SK-N-MC (cell line): ENCODE data around the gene HOXD4.

Source experiments
- DNase-seq: peaks from one replicate; pipeline ENCODE4 v3.0.0-alpha.2; 2011; ENCODE audit warnings: low read depth, low spot score
- H3K27ac ChIP-seq: fragments of 200-600 bp; sonication (generic); 2 replicates; pipeline ENCODE4 v1.5.1; 2016; ENCODE audit warnings: mixed run types
- H3K36me3 ChIP-seq: fragments of 200-600 bp; sonication (generic); 2 replicates; pipeline ENCODE4 v1.6.1; 2017; ENCODE audit warnings: antibody characterized with exemption, low read length, mixed read lengths; ENCODE audit not compliant: insufficient read depth
- H3K4me3 ChIP-seq: fragments of 200-600 bp; sonication (generic); 2 replicates; pipeline ENCODE4 v1.5.1; 2016
- H3K9ac ChIP-seq: fragments of 200-600 bp; sonication (generic); 2 replicates; pipeline ENCODE4 v1.8.0; 2017; ENCODE audit warnings: mixed run types, mixed read lengths; ENCODE audit not compliant: insufficient read length
- H3K9me3 ChIP-seq: fragments of 200-600 bp; sonication (generic); 2 replicates; pipeline ENCODE4 v1.6.1; 2017; ENCODE audit warnings: low read depth, mild to moderate bottlenecking, antibody characterized with exemption, low read length, moderate library complexity, mixed read lengths
- EZH2 ChIP-seq: fragments of 200-600 bp; sonication (generic); IDR thresholded peaks from one replicate; pipeline ENCODE4 v1.6.1; 2017; ENCODE audit warnings: antibody characterized with exemption
- FOXP2 ChIP-seq: optimal IDR thresholded peaks from 2 replicates; pipeline ENCODE3; 2011; ENCODE audit warnings: mild to moderate bottlenecking, moderate library complexity; ENCODE audit not compliant: insufficient read depth; ENCODE audit errors: extremely low read length, control extremely low read depth
- POLR2AphosphoS5 ChIP-seq: IDR thresholded peaks from 2 replicates; pipeline ENCODE4 v1.6.1; 2012; ENCODE audit warnings: mild to moderate bottlenecking, low read depth, low read length, borderline replicate concordance

HOXD4 gene

GRCh38 chr2:176178757-176179295, 27.5 kb downstream of the HOXD4 start:
- H3K4me3 ChIP-seq = no peak overlapping the region
- TF ChIP-seq FOXP2 = no peak
- no peak for TF ChIP-seq EZH2
- no peak for TF ChIP-seq POLR2AphosphoS5
- H3K36me3 ChIP-seq = no peaks in the 10 kb centered on the region
- H3K9me3 ChIP-seq = no peaks in the 10 kb centered on the region
- no peak overlapping the region for H3K27ac ChIP-seq
- no peak for DNase-seq
- H3K9ac ChIP-seq = no peak overlapping the region

GRCh38 chr2:176181551-176181950, 30.2 kb downstream of the HOXD4 start:
- Histone ChIP-seq H3K36me3 (no peaks in the 10 kb centered on the region), H3K9me3 (no peaks in the 10 kb centered on the region), H3K27ac (no peak overlapping the region), H3K4me3 (no peak overlapping the region), H3K9ac (no peak overlapping the region)
- DNase-seq = no peak
- TF ChIP-seq POLR2AphosphoS5 (no peak), EZH2 (no peak), FOXP2 (no peak)

GRCh38 chr2:176182671-176183070, 31.3 kb downstream of the HOXD4 start:
- H3K4me3 ChIP-seq = no peak overlapping the region
- no peaks in the 10 kb centered on the region for H3K9me3 ChIP-seq
- no peak for DNase-seq
- no peak overlapping the region for H3K9ac ChIP-seq
- no peak overlapping the region for H3K27ac ChIP-seq
- no peaks in the 10 kb centered on the region for H3K36me3 ChIP-seq
- TF ChIP-seq POLR2AphosphoS5 = no peak
- no peak for TF ChIP-seq EZH2
- no peak for TF ChIP-seq FOXP2

- TF ChIP-seq FOXP2 = no peak
- TF ChIP-seq EZH2 = no peak
- TF ChIP-seq POLR2AphosphoS5 = no peak
- H3K9me3 ChIP-seq = no peaks in the 10 kb centered on the region
- no peaks in the 10 kb centered on the region for H3K36me3 ChIP-seq
- no peak for DNase-seq
- H3K27ac ChIP-seq = no peak overlapping the region
- no peak overlapping the region for H3K9ac ChIP-seq
- no peak overlapping the region for H3K4me3 ChIP-seq
Observed at GRCh38 chr2:176184749-176185148, 33.4 kb downstream of the HOXD4 start.

- H3K27ac ChIP-seq = no peak overlapping the region
- H3K9ac ChIP-seq = no peak overlapping the region
- TF ChIP-seq FOXP2 (no peak), POLR2AphosphoS5 (no peak), EZH2 (no peak)
- H3K9me3 ChIP-seq = no peaks in the 10 kb centered on the region
- H3K4me3 ChIP-seq = no peak overlapping the region
- no peak for DNase-seq
- no peaks in the 10 kb centered on the region for H3K36me3 ChIP-seq
Observed at GRCh38 chr2:176186024-176186423, 34.7 kb downstream of the HOXD4 start.

GRCh38 chr2:176187200-176187898, 36.0 kb downstream of the HOXD4 start:
- Histone ChIP-seq H3K27ac (no peak overlapping the region), H3K36me3 (no peaks in the 10 kb centered on the region), H3K9ac (peak overlapping the region; percentile 48), H3K9me3 (no peaks in the 10 kb centered on the region), H3K4me3 (peak overlapping the region; percentile 89)
- DNase-seq = no peak
- TF ChIP-seq EZH2 = no peak
- TF ChIP-seq POLR2AphosphoS5 = no peak
- TF ChIP-seq FOXP2 = no peak

- Histone ChIP-seq H3K9ac (peak within 1 kb of the TSS; percentile 48), H3K27ac (no peak within 1 kb of the TSS), H3K4me3 (peak within 1 kb of the TSS; percentile 89), H3K9me3 (no peaks in the 10 kb centered on the region), H3K36me3 (no peaks in the 10 kb centered on the region)
- no peak for TF ChIP-seq FOXP2
- no peak for DNase-seq
Observed at GRCh38 chr2:176187899-176188773, 36.8 kb downstream of the HOXD4 start, which contains the start of gene HOXD1. TSS of gene HOXD1 (plus strand) at chr2:176188668. CDS start at chr2:176188802, 134 bp downstream.
